ENCODE data around the gene POLD1.
"Not testable (repeated sequence)": the region's sequence is repeated elsewhere in the genome, so short reads cannot be mapped to it uniquely, and the experiment has no call there.

Gene POLD1

GRCh38 chr19:50383852-50384684, at the start of gene POLD1:
Gene POLD1 (plus strand): TSS chr19:50384347. CDS start chr19:50398852, 14,505 bp downstream.
- peak within 1 kb of the TSS; percentile 72 for H3K4me3 ChIP-seq (ENCODE audit: low read depth, low read length)
- peak; percentile 96 for DNase-seq
- peaks cover 18% of the 10 kb centered on the region for H3K36me3 ChIP-seq (replicated peaks)
- no peaks in the 10 kb centered on the region for H3K27me3 ChIP-seq (replicated peaks)
- in situ Hi-C loops (cut with HindIII; ENCODE audit: low pct_ligation_motif_present, low sequenced_read_pairs), result no loop called here
- peak within 1 kb of the TSS; percentile 26 for H3K27ac ChIP-seq
- no peak for TF ChIP-seq CTCF (IDR thresholded peaks at IDR 0.05; ENCODE audit: low read depth, low read length, missing control alignments)

GRCh38 chr19:50334741-50335421, 49.3 kb upstream of the POLD1 start:
- Histone ChIP-seq H3K36me3 (replicated peaks) (no peaks in the 10 kb centered on the region), H3K27ac (no peak overlapping the region), H3K27me3 (replicated peaks) (peaks cover 22% of the 10 kb centered on the region), H3K4me3 (ENCODE audit: low read depth, low read length) (no peak overlapping the region)
- no peak for TF ChIP-seq CTCF (IDR thresholded peaks at IDR 0.05; ENCODE audit: low read depth, low read length, missing control alignments)
- DNase-seq, result no peak
- in situ Hi-C loops (cut with HindIII; ENCODE audit: low pct_ligation_motif_present, low sequenced_read_pairs), result no loop called here

GRCh38 chr19:50337031-50337430, 47.1 kb upstream of the POLD1 start:
- H3K36me3 ChIP-seq (replicated peaks); H3K4me3 ChIP-seq (ENCODE audit: low read depth, low read length); H3K27me3 ChIP-seq (replicated peaks); H3K27ac ChIP-seq; DNase-seq; in situ Hi-C loops (cut with HindIII; ENCODE audit: low pct_ligation_motif_present, low sequenced_read_pairs): not testable (repeated sequence)

GRCh38 chr19:50340331-50340730, 43.8 kb upstream of the POLD1 start:
- no peak for TF ChIP-seq CTCF (IDR thresholded peaks at IDR 0.05; ENCODE audit: low read depth, low read length, missing control alignments)
- DNase-seq, result no peak
- Histone ChIP-seq H3K27me3 (replicated peaks) (no peaks in the 10 kb centered on the region), H3K4me3 (ENCODE audit: low read depth, low read length) (no peak overlapping the region), H3K27ac (no peak overlapping the region), H3K36me3 (replicated peaks) (no peaks in the 10 kb centered on the region)
- in situ Hi-C loops (cut with HindIII; ENCODE audit: low pct_ligation_motif_present, low sequenced_read_pairs), result no loop called here

- DNase-seq, result no peak
Measured at GRCh38 chr19:50341091-50341564, 43.0 kb upstream of the POLD1 start.

More at GRCh38 chr19:50341091-50341564, 43.0 kb upstream of the POLD1 start:
- in situ Hi-C loops (cut with HindIII; ENCODE audit: low pct_ligation_motif_present, low sequenced_read_pairs), result no loop called here
- H3K27ac ChIP-seq, result no peak overlapping the region
- H3K36me3 ChIP-seq (replicated peaks), result no peaks in the 10 kb centered on the region
- H3K27me3 ChIP-seq (replicated peaks), result no peaks in the 10 kb centered on the region
- H3K4me3 ChIP-seq (ENCODE audit: low read depth, low read length), result no peak overlapping the region
- TF ChIP-seq CTCF (IDR thresholded peaks at IDR 0.05; ENCODE audit: low read depth, low read length, missing control alignments), result no peak

Data from brain microvascular endothelial cell (primary cell).